IPS-20b (cell line): Measurements from ENCODE around the gene TPD52L1.
"Not testable (repeated sequence)": the region's sequence is repeated elsewhere in the genome, so short reads cannot be mapped to it uniquely, and the experiment has no call there.

Experiments used
- H3K27ac ChIP-seq: one replicate; pipeline ENCODE4 v1.5.1; 2013; ENCODE audit warnings: low read length
- H3K27me3 ChIP-seq: 2 replicates; pipeline ENCODE4 v1.6.1; 2013; ENCODE audit warnings: mild to moderate bottlenecking, low read length, inconsistent platforms; ENCODE audit not compliant: insufficient read depth
- H3K36me3 ChIP-seq: 2 replicates; pipeline ENCODE4 v1.6.1; 2013; ENCODE audit warnings: low read depth, mild to moderate bottlenecking, inconsistent platforms, low read length, moderate library complexity; ENCODE audit not compliant: insufficient read depth
- H3K4me1 ChIP-seq: 2 replicates; pipeline ENCODE4 v1.6.1; 2013; ENCODE audit warnings: mild to moderate bottlenecking, control low read depth, inconsistent platforms, low read length, moderate library complexity; ENCODE audit not compliant: insufficient read depth
- H3K4me3 ChIP-seq: 2 replicates; pipeline ENCODE4 v1.5.1; 2013; ENCODE audit warnings: mild to moderate bottlenecking, low read length, inconsistent platforms
- H3K9ac ChIP-seq: 2 replicates; pipeline ENCODE4 v1.6.1; 2013; ENCODE audit warnings: low read depth, mild to moderate bottlenecking, inconsistent platforms, low read length, moderate library complexity
- H3K9me3 ChIP-seq: 2 replicates; pipeline ENCODE4 v1.6.1; 2013; ENCODE audit warnings: mild to moderate bottlenecking, low read depth, low read length, inconsistent platforms; ENCODE audit not compliant: insufficient read depth

TPD52L1 gene

DNA sequence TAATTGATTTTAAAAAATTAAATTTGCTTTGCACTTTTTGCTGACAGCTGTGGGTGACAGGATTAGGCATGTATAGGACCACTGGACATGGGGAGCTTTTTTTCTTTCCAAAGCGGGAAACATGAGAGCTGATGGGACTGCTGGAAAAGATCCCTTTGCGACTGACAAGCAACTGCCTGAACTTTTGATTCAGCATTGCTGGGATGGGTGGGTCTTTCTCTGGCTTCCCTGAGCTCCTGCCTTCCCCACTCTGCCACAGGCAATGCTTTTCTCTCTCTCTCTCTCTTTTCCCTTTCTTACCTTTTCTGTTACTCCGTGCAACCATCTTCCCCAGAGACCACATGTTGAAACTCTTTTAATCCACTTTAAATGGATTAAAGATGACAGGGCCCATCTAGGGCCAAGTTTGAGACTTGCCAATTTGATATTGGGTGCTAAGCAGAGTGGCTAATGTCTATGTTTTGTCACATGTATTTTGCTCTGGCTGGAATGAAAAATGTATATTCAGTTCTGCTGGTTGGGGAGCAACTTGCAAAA lies 33.5 kb upstream of the TPD52L1 start:
- no peak overlapping the region for H3K9ac ChIP-seq
- H3K4me3 ChIP-seq = no peak overlapping the region
- no peak overlapping the region for H3K27ac ChIP-seq
- H3K4me1 ChIP-seq = peaks cover 8% of the 10 kb centered on the region; the same call in 1 of the 2 replicates
- no peaks in the 10 kb centered on the region for H3K36me3 ChIP-seq
- H3K27me3 ChIP-seq = no peaks in the 10 kb centered on the region
- H3K9me3 ChIP-seq = no peaks in the 10 kb centered on the region

- no peaks in the 10 kb centered on the region for H3K27me3 ChIP-seq
- H3K27ac ChIP-seq = no peak overlapping the region
- no peaks in the 10 kb centered on the region for H3K9me3 ChIP-seq
- H3K36me3 ChIP-seq = no peaks in the 10 kb centered on the region
- H3K4me1 ChIP-seq = peaks cover 8% of the 10 kb centered on the region; the same call in 1 of the 2 replicates
- H3K9ac ChIP-seq = no peak overlapping the region
- no peak overlapping the region for H3K4me3 ChIP-seq
These were observed 31.7 kb upstream of the TPD52L1 start for GRCh38 chr6:125121894-125122293.

- H3K9me3 ChIP-seq = no peaks in the 10 kb centered on the region
- no peak overlapping the region for H3K9ac ChIP-seq
- no peaks in the 10 kb centered on the region for H3K36me3 ChIP-seq
- no peaks in the 10 kb centered on the region for H3K27me3 ChIP-seq
- H3K4me3 ChIP-seq = no peak overlapping the region
- H3K27ac ChIP-seq = no peak overlapping the region
- H3K4me1 ChIP-seq = peaks cover 8% of the 10 kb centered on the region; the same call in 1 of the 2 replicates
These were observed 30.5 kb upstream of the TPD52L1 start for GRCh38 chr6:125123051-125123450.

DNA sequence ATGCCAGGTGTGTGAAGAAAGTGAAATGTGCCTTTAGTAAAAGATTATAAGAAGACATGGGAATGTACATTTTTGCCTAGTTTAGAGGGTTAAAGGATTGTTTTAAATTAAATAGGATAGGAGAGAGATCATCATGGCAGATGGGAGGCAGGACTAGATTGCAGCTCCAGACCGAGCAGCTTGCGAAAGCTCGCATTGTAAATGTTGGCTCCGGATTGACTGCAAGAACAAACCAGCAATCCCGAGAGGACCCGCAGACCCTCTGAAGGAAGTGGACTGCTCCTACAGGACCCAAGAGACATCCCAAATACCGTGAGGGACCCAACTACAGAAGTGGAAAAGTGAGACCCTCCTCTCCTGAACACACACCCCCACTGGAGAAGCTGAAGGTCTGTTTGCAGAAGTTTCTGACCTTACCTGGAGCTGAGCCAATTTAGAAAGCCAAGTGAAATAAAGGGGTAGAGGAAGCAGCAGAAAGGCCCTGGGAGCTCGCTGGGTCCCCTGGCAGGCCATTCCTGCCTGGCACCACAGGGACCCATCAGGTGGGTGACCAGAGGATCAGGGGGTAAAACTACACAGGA lies 30.0 kb upstream of the TPD52L1 start:
- Histone ChIP-seq H3K4me3 (no peak overlapping the region), H3K27ac (no peak overlapping the region), H3K27me3 (no peaks in the 10 kb centered on the region), H3K36me3 (no peaks in the 10 kb centered on the region), H3K4me1 (peaks cover 8% of the 10 kb centered on the region; the same call in 1 of the 2 replicates), H3K9me3 (no peaks in the 10 kb centered on the region), H3K9ac (no peak overlapping the region)

GRCh38 chr6:125124049-125124669 lies 29.4 kb upstream of the TPD52L1 start:
- Histone ChIP-seq H3K27me3 (no peaks in the 10 kb centered on the region), H3K9ac (no peak overlapping the region), H3K4me1 (peaks cover 8% of the 10 kb centered on the region; the same call in 1 of the 2 replicates), H3K4me3 (no peak overlapping the region), H3K27ac (no peak overlapping the region), H3K36me3 (no peaks in the 10 kb centered on the region), H3K9me3 (no peaks in the 10 kb centered on the region)

DNA sequence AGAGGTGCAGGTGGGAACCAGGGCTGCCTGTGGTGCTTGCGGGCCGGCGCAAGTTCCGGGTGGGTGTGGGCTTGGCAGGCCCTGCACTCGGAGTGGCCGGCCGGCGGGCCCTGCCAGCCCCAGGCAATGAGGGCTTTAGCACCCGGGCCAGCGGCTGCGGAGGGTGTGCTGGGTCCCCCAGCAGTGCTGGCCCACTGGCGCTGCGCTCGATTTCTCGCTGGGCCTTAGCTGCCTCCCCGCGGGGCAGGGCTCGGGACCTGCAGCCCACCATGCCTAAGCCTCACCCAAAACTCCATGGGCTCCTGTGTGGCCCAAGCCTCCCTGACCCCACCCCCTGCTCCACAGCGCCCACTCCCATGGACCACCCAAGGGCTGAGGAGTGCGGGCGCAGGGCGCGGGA lies 27.7 kb upstream of the TPD52L1 start:
- not testable (repeated sequence) for H3K9me3 ChIP-seq, H3K4me3 ChIP-seq, H3K9ac ChIP-seq, H3K4me1 ChIP-seq, H3K27ac ChIP-seq, H3K36me3 ChIP-seq, H3K27me3 ChIP-seq

- no peaks in the 10 kb centered on the region for H3K9me3 ChIP-seq
- H3K27ac ChIP-seq = no peak overlapping the region
- no peaks in the 10 kb centered on the region for H3K36me3 ChIP-seq
- no peaks in the 10 kb centered on the region for H3K4me1 ChIP-seq
- H3K4me3 ChIP-seq = no peak overlapping the region
- H3K27me3 ChIP-seq = no peaks in the 10 kb centered on the region
- H3K9ac ChIP-seq = no peak overlapping the region
These were observed 24.2 kb upstream of the TPD52L1 start for GRCh38 chr6:125129354-125129753.

DNA sequence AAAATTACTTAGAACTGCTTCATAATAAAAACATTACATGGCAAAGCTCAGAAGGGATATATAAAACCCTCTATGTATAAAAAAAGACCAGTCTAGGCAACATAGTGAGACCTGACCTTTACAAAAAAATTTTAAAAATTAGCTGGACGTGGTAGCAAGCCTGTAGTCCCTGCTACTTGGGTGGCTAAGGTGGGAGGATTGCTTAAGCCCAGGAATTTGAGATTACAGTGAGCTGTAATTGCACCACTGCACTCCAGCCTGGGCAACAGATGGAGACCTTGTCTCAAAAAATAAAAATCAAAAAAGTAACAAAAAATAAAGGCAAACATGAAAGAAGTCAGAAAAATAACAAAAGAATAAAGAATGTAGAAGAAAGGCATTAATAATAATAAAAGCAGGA lies 21.5 kb upstream of the TPD52L1 start:
- Histone ChIP-seq H3K4me3 (no peak overlapping the region), H3K4me1 (no peaks in the 10 kb centered on the region), H3K27me3 (no peaks in the 10 kb centered on the region), H3K36me3 (no peaks in the 10 kb centered on the region), H3K9me3 (no peaks in the 10 kb centered on the region), H3K27ac (no peak overlapping the region), H3K9ac (no peak overlapping the region)

DNA sequence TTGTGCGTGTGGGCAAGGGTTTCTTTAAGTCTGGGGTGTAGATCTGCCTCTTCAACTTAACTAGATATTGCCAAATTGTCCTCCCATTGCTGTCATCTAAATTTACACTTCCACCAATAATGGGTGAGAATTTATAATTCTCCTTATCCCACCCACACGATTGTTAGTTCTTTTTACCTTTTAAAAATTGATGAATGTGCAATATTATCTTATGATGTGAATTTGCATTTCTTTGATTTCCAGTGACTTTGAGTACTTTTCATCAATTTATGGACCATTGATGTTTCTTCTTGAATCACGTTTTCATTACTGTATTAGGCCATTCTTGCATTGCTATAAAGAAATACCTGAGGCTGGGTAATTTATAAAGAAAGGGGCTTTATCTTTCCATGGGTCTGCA lies 17.2 kb upstream of the TPD52L1 start:
- Histone ChIP-seq H3K9ac (no peak overlapping the region), H3K27ac (no peak overlapping the region), H3K27me3 (no peaks in the 10 kb centered on the region), H3K36me3 (no peaks in the 10 kb centered on the region), H3K4me3 (no peak overlapping the region), H3K9me3 (no peaks in the 10 kb centered on the region), H3K4me1 (no peaks in the 10 kb centered on the region)

GRCh38 chr6:125138083-125138482 lies 15.5 kb upstream of the TPD52L1 start:
- Histone ChIP-seq H3K27me3 (no peaks in the 10 kb centered on the region), H3K9me3 (no peaks in the 10 kb centered on the region), H3K4me3 (no peak overlapping the region), H3K9ac (no peak overlapping the region), H3K27ac (no peak overlapping the region), H3K36me3 (no peaks in the 10 kb centered on the region), H3K4me1 (no peaks in the 10 kb centered on the region)

DNA sequence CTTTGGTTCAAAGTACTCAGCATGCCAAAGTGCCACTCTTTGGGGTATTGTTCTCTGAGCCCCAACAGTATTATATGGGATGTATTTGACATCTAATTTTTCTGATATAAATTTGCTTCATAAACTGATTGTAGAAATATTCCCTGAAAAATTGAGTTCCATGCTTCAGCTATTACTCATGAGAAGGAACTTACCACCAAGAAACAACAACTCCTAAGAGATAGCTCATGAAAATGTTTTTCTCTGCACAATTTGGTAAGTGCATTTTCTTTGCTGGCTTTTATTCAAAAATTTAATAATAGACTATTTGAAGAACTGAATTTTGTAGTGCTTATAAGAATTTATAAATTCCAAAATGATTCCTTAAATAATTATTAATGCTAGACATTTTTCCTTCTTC lies 12.8 kb upstream of the TPD52L1 start:
- H3K27ac ChIP-seq = no peak overlapping the region
- no peaks in the 10 kb centered on the region for H3K9me3 ChIP-seq
- H3K9ac ChIP-seq = no peak overlapping the region
- no peaks in the 10 kb centered on the region for H3K4me1 ChIP-seq
- no peaks in the 10 kb centered on the region for H3K27me3 ChIP-seq
- no peaks in the 10 kb centered on the region for H3K36me3 ChIP-seq
- no peak overlapping the region for H3K4me3 ChIP-seq

- Histone ChIP-seq H3K4me1 (no peaks in the 10 kb centered on the region), H3K9ac (no peak overlapping the region), H3K4me3 (no peak overlapping the region), H3K36me3 (no peaks in the 10 kb centered on the region), H3K27me3 (no peaks in the 10 kb centered on the region), H3K27ac (no peak overlapping the region), H3K9me3 (no peaks in the 10 kb centered on the region)
These were observed 11.0 kb upstream of the TPD52L1 start for GRCh38 chr6:125142618-125143017.
